Measurements from ENCODE around the gene EXOC3L2.

The EXOC3L2 gene

DNA sequence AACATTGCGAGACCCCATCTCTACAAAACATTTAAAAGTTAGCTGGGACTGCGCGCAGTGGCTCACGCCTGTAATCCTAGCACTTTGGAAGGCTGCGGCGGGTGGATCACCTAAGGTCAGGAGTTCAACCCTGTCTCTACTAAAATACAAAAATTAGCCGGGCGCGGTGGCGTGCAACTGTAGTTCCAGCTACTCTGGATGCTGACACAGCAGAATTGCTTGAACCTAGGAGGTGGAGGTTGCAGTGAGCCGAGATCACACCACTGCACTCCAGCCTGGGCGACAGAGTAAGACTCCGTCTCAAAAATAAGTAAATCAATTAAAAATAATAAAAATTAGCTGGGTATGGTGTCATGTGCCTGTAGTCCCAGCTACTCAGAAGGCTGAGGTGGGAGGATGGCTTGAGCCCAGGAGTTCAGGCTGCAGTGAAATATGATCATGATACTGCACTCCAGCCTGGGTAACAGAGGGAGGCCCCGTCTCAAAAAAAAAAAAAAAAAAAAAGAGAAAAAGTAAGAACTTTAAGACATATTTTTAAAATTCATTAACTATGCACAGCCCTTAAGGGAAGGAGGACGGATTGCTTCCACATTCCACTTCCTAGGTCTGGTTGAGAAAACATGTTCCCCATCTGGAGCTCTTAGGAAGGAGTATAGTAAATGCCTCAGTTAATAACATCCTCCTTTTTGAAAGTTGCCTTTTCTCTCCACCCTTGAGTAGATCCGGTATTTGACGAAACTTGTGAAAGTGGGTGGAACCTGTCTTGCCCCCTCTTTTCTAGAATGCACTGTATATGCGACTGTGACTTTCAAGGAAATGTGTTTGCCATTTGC lies 26.1 kb downstream of the EXOC3L2 start:
- DNase-seq (ENCODE audit: low spot score) = no peak

DNA sequence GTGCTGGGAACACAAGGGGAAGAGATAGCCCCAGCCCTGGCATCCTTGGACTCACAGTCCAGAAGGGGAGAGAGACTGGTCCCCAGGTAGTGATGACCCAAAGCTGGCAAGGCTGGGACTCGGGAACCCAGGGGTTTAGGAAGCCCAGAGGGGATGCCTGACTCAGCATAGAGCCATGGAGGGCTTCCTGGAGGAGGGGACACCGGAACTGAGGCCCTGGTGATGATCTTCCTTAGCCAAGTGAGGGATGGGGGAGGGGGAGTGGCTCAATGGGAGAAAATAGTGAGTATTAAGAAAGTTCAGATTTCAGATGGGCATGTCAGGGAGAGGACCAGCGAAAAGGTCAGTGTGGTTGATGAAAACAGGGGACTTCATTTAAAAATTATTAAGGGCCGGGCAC lies 26.8 kb downstream of the EXOC3L2 start:
- DNase-seq (ENCODE audit: low spot score) = no peak

DNA sequence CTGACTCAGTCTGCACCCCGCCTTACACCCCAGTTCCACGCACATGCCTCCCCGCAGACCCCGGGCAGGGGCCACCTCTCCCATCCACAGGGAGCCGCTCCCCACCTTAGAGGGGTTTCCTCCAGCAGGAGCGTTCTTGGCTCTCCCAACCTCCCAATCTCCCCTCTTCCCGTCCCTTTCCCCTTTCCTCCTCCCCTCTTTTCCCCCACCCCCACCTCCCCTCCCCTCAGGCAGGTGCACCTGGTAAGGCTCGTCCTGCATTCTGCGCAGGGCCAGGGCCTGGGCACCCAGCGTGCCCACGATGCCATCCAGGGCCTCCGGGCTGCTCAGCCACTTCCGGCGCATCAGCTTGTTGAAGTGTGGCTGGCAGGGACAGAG lies 27.3 kb downstream of the EXOC3L2 start:
- no peak for DNase-seq (ENCODE audit: low spot score)

DNA sequence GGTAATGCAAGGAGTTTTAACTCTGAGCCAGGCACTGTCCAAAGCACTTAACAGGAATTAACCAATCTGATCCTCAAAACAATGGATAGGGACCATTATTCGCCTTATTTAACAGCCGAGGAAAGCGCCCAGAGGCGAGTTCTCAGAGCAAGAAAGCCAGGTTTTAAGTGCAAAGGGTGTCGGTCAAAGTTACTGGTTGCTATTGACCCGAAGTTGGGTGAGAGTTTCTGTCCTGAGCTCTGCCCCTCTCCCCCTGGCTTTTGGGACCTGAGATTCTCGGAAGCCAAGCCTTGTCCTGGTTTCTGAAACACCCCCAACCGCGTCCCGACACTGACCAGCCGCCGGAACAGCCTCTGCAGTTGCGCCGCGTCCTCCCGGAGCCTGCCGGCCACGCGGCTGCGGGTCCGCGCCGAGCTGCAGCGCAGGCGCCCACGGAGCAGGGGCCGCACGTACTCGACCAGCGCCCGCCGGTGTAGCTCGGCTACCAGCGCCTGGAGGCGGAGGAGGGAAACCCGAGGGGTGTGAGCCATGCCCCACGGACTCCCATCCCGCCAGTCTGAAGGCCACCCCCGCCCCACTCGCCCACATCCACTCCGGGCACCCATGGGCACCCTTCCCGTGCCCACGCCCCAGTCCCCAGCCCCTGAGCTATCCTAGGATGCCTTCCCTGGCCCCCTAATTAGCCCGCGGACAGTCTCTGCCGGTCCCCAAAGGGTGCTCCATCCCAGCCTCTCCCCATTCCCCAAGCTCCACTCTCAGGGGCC lies 27.8 kb downstream of the EXOC3L2 start:
- DNase-seq (ENCODE audit: low spot score) = no peak

DNA sequence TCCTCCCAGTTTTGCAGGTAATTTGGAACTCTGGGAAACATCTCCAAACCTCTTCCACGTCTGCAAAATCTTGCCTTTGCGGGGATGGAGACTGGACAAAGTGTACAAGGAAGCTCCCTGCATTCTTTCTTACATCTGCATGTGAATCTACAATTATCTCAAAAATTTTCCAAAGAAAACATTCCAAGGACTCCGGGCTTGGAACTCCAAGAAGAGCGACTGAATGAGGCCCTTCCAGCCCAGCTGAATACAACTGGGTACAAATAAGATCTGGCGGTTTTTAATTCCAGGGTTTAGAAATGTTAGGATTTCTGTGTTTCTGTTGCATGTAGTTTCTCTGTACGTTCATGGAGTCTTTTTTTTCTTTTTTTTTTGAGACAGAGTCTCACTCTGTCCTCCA lies 28.5 kb downstream of the EXOC3L2 start:
- DNase-seq (ENCODE audit: low spot score) = no peak

DNA sequence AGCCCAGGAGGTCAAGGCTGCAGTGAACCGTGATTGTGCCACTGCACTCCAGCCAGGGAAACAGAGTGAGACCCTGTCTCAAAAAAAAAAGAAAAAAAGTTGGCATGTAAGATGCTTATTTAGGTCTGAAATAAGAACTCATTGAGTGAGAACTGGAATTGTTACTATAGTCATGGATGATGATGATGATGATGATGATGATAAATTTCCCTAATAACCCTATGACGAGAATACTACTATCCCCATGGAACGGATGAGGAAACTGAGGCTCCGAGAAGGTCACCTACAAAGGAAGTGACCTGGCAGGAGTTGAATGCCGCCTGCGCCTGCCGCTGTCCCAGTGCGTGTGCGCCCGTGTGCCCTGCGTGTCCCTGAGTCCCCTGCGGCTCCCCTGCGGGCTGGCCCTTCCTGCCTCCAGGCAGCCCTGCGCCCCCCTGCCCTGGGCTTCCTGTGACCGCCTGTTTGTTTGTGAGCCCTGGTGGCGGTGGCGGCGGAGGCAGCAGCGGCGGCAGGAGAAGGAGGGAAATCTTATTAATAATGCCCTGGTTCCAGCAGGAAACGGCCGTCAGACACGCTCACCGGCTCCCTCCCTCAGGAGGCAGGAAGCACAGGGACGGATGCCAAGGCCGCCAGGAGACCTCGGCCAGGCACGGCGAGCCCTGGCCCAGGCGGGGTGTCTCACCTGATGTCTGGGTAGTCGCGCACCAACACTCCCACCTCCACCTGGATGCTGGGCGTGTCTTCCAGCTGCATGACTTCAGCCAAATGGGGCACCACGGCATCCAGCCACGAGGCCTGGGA lies 29.6 kb downstream of the EXOC3L2 start:
- no peak for DNase-seq (ENCODE audit: low spot score)

DNA sequence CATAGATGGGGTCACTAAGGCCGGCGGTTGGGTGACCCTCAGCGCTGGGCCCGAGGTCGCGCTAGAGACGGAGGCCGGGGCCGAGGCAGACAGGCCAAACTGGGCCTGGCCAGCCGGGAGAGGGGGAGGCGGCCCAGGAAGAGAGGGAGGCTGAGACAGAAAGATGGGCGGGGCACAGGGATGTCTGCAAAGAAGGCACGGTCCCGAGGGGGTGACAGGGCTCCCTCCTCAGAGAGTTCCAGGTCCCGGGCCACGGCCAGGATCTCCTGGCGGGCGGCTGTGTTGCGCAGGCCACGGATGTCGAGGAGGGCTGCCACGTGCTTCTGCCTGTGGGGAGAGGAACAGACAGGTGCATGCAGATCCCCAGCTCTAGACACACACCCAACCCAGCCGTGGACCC lies 32.2 kb downstream of the EXOC3L2 start:
- no peak for DNase-seq (ENCODE audit: low spot score)

DNA sequence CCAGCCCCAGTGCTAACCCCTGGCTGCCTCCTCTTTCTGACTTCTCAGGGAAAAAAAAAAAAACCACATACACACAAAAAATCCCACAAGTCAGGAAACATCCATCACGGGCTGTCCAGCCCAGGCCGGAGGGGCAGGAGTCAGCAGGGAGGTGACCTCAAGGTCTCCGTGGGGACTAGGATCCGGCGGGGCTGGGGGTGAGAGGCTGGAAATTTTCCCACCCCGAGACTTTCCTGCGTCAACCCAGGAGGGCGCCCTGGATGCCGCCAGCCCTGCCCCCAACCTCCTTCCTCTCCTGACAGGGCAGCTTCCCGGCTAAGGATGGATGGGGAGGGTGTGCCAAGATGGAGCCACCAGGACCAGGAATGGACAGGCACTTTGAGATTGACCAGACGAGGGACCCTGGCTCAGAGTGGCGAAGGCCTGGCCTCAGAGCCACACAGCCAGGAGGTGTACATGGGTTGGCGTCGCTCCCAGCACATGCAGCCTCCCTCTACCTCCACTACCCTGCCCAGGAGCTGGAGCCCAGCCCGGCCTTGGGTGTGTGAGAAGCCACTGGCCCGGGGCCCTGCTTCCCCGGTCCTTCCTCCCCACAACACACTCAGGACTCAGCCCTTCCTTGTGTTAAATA lies 33.3 kb downstream of the EXOC3L2 start:
- DNase-seq (ENCODE audit: low spot score) = no peak

DNA sequence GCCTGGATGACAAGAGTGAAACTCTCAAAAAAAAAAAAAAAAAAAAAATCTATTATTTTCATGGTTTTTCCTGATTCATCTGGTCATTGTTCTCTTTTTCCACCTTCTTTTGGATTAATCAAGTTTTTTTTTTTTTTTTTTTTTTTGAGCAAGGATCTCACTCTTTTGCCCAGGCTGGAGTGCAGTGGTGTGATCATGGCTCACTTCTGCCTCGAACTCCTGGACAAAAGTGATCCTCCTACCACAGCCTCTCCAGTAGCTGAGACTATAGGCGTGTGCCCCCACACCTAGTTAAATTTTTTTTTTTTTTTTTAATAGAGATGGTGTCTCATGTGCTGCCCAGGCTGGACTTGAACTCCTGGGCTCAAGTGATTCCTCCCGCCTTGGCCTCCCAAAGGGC lies 38.9 kb downstream of the EXOC3L2 start:
- no peak for DNase-seq (ENCODE audit: low spot score)

DNA sequence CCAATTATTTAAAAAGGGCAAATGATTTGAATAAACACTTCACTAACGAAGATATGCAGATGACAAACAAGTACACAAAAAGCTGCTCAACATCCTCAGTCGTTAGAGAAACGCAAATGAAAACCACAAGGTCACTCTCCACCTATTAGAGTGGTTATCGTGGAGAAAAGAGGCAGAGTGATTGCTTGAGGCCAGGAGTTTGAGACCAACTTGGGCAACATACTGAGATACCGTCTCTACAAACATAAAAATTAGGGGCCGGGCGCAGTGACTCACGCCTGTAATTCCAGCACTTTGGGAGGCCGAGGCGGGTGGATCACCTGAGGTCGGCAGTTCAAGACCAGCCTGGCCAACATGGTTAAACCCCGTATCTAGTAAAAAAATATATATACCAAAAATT lies 39.4 kb downstream of the EXOC3L2 start:
- no peak for DNase-seq (ENCODE audit: low spot score)

DNA sequence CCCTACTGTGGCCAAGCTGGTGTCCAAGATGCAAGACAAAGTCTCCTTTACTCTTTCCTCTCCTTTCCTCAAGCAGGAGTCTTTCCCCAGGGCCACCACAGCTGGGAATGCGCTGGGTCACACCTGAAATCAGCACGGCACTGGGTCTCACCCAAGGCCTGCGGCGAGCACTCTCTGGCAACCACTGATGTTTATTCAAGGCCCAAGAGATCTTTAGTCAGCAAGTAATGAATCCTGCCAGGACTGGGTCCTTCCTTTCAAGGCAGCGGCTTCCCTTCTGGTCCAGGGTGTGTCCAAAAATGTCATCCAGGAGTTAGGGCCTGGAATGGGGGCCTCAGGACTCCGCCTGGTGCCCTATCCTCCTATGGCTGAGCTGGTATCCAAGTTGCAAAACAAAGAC lies 42.6 kb downstream of the EXOC3L2 start:
- no peak for DNase-seq (ENCODE audit: low spot score)

DNA sequence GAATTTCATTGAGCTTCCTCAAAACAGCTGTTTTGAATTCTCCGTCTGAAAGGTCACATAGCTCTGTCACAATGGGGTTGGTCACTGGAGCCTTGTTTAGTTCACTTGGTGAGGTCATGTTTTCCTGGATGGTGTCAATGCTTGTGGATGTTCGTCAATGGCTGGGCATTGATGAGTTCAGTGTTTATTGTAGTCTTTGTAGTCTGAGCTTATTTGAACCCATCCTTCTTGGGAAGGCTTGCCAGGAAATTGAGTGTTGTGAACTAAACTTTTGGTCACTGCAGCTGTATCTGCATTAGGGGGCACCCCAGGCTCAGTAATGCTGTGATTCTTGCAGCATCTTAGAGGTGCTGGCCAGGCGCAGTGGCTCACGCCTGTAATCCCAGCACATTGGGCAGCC lies 44.6 kb downstream of the EXOC3L2 start:
- DNase-seq (ENCODE audit: low spot score) = no peak

DNA sequence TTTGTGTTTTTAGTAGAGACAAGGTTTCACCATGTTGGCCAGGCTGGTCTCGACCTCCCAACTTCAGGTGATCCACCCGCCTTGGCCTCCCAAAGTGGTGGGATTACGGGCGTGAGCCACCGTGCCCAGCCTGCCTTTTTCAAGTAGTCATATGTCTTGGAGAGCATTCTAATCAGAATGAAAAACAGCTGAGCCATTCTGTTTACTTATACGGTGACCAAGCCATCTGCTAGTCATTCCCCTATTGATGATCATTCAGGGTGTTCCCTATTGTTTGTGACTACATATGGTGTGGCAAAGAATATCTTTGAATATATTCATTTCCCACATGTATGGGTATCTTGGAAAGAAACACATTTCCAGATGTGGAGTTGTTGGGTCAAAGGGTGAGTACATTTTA lies 49.4 kb downstream of the EXOC3L2 start:
- no peak for DNase-seq (ENCODE audit: low spot score)

DNA sequence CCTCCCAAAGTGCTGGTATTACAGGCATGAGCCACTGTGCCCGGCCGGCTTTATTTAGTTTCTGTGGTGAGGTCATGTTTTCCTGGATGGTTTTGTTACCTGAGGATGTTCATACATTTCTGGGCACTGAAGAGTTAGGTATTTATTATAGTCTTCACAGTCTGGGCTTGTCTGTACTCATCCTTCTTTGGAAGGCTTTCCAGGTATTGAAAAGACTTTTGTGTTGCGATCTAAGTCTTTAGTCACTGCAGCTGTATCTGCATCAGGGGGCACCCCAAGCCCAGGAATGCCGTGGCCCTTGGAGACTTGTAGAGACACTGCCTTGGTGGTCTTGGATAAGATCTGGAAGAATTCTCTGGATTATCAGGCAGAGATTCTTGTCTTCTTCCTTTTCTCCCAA lies 53.8 kb downstream of the EXOC3L2 start:
- no peak for DNase-seq (ENCODE audit: low spot score)

DNA sequence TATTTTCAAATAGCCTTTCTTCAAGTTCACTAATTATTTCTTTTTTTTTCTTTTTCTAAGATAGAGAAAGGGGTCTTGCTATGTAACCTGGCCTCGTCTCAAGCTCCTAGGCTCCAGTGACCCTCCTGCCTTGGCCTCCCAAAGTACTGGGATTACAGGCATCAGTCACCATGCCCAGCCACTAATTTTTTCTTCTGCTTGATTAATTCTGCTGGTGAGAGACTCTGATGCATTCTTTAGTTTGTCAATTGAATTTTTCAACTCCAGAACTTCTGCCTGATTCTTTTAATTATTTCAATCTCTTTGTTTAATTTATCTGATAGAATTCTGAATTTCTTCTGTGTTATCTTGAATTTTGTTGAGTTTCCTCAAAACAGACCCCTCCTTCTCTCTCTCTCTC lies 55.2 kb downstream of the EXOC3L2 start:
- no peak for DNase-seq (ENCODE audit: low spot score)

DNA sequence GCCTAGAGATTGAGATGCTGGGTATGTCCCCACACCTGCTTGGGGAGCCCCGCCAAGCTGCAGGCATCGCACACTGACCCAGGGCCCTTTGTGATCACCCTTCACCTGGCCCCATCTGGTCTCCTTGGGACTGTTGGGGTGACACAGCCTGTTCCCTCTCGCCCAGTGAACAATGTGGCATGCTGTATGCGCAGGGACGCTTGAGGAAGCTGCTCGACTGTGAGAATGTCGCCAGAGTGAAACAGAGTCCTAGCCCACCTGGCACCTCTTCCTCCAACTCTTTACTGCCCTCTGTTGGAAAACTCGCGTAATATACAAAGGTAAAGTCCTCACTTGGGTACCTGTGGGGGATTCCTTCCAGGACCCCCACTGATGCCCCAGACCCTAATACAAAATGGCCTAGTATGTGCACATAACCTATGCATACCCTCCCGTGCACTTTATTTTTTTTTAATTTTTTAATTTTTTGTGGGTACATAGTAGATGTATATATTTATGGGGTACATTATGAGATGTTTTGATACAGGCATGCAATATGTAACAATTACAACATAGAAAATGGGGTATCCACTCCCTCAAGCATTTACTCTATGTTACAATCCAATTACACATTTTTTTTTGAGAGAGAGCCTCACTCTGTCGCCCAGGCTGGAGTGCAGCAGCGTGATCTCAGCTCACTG lies 57.6 kb downstream of the EXOC3L2 start:
- peak; percentile 59 for DNase-seq (ENCODE audit: low spot score)

DNA sequence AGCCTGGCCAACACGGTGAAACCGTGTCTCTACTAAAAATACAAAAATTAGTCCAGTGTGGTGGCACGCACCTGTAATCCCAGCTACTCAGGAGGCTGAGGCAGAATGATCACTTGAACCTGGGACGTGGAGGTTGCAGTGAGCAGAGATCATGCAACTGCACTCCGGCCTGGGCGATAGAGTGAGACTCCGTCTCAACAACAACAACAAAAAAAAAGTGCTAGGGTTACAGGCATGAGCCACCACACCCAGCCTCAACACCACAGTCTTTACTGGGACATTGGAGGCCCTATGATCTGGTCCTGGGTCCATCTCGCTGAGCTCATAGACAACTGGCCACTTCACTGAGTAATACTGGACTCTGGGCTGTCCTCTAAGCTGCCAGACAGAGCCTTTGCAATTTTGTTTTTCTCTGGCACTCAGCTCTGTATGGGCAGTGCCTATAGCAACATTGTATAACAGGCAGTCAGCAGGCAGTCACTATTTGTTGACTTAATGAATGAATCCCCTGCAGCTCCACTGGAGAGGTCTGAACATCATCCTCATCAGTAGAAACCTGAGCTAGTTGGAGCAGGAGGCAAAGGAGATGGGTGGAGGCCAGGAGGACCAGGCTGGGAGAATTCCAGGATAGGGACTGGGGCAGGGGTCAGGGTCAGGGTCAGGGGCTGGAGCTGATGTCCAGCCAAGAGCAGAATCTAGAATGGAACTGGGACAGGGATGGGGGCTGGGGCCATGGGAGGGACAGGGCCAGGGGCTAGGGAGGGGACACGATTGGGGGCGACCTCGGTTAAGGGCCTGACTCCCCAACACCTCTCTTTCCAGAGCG lies 58.5 kb downstream of the EXOC3L2 start:
- DNase-seq (ENCODE audit: low spot score) = no peak

DNA sequence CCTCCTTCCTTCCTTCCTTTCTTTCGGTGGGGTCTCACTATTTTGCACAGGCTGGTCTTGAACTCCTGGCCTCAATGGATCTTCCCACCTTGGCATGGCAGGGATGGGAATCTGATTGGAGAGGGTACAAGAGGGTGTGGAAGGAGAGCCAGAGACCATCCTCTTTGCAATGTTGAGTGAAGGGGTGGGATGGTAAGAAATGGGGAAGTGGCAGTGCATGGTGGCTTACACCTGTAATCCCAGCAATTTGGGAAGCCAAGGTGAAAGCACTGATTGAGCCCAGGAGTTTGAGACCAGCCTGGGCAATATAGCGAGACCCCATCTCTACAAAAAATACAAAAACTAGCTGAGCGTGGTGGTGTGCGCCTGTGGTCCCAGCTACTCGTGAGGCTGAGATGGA lies 61.1 kb downstream of the EXOC3L2 start:
- DNase-seq (ENCODE audit: low spot score) = no peak

DNA sequence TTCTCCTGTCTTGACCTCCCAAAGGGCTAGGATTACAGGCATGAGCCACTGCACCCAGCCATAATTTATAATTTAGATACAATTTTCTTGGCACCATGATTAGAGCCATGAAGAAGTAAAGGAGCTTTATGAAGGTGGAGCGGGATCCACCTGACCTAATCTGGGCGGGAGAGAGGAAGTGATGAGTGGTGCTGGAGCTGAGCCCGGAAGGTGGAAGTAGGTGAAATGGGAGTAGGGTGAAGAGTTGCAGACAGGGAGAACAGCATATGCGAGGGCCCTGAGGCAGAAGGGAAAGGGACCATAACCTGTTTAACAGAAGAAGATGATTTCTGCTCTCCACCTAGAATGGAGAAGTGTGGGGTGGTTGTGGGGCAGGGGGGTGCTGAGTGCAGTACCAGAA lies 62.4 kb downstream of the EXOC3L2 start:
- DNase-seq (ENCODE audit: low spot score) = no peak

DNA sequence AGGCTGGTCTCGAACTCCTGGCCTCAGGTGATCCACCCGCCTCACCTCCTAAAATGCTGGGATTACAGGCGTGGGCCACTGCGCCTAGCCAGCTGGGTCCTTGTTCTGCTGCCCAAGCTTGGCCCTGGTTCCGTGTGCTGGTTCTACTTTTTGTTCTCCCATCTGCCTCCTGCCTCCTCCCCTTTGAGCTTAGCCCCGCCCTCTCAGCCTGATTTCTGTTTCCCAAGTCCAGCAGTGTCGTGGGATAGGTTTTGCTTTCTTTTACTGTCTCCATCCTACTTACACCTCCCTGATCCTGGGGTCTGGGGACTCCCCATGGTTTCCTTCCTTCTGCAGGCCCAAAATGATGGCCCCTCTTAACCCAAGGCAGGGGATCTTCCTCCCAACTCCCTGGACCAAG lies 64.3 kb downstream of the EXOC3L2 start:
- DNase-seq (ENCODE audit: low spot score) = no peak

DNA sequence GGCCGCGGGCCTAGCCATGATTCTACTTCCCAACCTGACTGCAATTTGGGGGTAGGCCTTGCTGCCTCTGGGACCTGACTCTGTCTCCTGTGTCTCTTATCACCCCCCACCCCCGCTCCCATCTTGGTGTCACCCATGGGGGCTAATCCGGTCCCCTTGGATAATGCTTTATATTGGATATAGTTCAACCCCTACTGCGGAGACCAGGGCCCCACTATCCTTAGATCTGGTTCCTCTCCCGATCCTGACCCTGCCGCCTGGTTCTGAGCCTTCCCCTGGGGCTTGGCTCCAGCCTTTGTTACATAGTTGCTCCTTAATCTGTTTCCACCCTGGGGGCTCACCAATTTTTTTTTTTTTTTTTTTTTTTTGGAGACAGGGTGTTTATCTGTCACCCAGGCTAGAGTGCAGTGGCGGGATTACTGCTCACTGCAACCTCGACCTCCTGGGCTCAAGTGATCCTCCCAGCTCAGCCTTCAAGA lies 65.3 kb downstream of the EXOC3L2 start:
- DNase-seq (ENCODE audit: low spot score) = no peak

Data from hematopoietic multipotent progenitor cell treated with erythropoietin and hydrocortisone succinate and interleukin-3 and kit ligand, for 15 days (in vitro differentiated cells).